Embryonic facial prominence (tissue), 1 donor: Measurements from ENCODE around the gene AADAT.
"Not testable (repeated sequence)": the region's sequence is repeated elsewhere in the genome, so short reads cannot be mapped to it uniquely, and the experiment has no call there.

ENCODE experiments used
- DNase-seq: peaks from one replicate; pipeline ENCODE4 v3.0.0-alpha.2; 2016; ENCODE audit errors: extremely low spot score

Gene AADAT

DNA sequence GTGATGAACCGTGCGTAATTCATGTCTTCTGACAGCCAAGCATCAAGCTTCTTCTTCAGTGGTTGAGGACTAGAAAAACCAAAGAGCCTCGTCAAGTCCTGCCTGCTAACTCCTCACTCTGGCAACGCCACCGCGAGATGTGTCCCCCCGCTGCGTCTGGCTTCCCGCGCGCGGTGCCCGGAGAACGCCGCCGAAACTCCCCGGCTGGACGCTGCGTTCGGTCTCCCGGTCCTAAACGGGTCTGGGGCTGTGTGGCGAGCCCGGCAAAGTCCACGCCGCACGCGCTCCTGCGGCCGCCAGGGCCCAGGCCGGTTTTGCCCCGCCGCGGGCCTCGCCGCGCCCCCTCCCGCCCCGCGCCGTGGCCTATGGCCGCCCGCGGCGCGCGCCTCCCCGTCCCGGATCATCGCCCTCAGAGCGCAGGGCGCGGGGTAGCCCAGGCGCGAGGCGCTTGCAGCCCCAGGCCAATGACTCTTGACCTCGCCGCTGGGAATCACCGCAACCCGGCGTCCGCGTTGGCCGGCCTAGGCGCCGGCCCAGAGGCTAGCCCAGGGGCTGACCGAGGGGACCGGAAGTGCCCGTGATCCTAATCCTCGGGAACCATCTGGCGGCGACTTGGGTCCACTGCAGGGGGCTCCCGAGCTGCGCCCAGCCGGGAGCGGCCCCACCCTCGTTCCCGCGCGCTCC, at the start of gene AADAT:
TSS of gene AADAT (minus strand) at position 289 of the 684 bp plus-strand sequence. CDS start at position 23, 266 bp downstream.
- peak; percentile 36 for DNase-seq

DNA sequence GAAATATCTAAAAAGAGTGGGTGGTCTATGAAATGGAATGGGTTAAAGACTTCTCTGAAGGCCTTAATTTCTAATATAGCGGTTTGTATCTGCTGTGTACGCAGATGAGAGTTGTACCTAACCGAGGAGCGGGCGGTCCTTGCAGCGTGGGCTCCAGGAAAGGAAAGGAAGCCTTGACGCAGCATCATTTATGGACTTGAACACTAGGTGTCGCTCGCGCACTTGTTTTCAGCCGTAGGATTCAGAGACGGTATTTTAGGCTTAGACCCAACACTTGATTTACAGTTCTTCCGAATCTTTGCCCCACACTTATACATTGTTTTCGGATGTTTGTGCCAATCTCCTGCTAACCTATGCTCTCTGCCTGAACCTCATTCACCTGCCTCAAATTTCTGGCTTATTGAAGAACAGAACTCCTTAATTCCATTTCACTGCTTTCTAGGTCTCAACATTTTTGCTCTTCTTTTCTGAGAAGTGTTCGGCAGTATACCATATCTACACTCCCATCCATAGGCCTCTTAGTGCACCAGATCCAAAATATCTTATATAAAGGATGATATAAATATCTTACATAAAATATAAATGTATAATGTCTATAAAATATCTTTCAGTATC, 48.9 kb upstream of the AADAT start:
- peak; percentile 80 for DNase-seq

DNA sequence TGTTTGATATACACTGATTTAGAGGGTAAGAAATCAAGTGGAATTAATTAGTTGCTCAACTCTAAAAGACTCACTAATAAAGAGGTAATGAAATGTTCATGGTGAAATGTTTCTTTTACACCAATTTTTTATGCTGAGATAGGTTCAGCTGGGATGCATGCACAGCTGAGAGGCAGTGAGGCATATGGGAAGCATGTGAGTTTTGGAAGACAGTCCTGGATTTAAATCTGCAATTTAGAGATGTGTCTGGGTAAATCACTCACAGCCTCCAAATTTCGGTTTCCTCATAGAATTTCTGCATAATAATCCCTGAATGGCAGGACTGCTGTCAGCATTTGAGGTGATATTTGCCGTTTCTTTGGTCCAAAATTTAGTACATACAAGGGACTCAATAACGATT, 48.2 kb upstream of the AADAT start:
- DNase-seq: no peak

DNA sequence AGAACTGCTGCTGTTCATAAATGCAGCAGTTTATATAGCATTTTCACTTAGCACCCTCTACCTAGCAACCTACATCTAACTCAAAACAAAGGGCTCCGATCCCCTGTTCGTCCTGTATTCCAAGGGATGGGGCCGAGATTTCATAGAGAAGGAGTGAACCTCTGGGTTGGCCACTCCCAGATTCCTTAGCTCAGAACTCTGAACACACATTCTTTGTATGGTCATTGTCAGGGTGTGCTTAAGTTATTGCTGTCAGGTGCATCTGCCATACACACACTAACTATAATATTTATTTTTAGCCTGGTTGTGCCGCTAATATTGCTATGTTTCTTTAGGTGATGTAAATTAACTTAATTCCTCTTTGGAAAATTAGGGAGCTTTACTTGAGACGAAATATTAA, 47.7 kb upstream of the AADAT start:
- DNase-seq: no peak

DNA sequence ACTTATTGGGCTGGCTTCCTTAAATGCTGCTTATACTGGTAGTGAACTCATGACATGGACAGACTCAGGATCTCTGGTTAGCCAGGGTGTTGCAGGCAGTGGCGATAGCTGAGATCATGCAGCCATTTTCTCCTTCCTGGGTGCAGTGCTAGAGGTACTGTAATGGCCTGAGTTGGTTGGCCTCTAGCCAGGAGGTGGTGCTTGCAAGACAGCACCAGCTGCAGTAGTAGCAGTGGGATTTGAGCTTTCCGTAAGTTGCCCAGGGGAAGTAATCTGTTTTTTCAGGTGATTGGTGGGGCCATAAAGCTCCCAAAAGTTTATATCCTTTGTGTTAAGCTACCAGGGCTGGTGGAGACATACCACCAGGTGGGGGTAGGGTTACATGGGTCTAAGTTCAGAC, 45.1 kb upstream of the AADAT start:
- DNase-seq: no peak

DNA sequence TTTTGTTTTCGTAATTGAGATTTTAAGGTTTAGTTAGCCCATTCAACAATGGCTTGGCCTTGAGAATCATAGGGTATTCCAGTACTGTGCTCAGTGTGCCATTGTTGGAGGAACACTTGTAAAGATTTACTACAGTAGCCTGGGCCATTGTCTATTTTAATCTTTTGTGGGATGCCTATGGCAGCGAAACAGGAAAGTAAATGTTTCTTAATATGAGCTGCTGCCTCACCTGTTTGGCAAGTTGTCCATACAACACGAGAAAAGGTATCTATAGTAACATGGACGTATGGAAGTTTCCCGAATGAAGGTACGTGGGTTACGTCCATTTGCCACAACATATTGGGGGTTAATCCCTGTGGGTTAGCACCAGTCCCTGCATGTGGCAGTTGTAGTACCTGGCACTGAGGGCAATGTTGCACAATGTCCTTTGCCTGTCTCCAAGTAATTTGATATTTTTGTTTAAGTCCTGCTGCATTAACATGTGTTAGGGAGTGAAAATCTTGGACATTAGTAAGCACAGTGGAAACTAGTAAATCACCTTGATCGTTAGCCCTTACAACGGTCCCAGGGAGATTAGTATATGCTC, 38.6 kb upstream of the AADAT start:
- DNase-seq: no peak

DNA sequence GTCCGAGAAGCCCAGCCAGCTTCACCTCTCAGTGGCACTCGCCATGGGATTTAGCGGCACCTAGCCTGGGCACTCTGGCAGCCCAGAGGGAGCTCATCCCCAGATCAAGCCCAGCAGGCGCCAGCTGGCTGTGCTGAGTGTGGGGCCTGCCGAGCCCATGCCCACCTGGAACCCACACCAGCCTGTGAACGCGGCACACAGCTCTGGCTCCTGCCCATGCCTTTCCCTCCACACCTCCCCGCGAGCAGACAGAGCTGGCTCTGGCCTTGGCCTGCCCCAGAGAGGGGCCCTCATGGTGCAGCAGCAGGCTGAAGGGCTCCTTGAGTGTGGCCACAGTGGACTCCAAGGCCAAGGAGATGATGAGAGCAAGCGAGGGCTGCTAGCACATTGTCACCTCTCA, 38.0 kb upstream of the AADAT start:
- DNase-seq: no peak

DNA sequence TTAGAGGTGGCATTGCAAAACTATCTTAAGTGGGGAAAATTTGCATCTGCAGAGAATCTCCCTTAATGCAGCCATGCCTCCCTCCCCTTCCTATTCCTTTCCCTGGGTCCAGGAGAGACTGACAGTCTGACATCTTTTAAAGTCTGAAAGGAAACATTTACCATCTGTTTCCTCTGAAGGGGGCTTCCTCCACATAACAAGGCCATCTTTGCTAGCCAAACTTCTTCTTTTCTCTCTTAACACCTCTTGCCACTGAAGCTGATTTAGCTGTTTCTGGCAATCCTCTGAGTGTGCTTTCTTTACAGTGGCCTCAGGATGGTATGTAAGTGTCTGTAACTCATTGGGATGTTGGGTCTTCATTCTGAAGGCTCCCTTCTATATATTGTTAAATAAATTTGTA, 34.6 kb upstream of the AADAT start:
- no peak for DNase-seq

DNA sequence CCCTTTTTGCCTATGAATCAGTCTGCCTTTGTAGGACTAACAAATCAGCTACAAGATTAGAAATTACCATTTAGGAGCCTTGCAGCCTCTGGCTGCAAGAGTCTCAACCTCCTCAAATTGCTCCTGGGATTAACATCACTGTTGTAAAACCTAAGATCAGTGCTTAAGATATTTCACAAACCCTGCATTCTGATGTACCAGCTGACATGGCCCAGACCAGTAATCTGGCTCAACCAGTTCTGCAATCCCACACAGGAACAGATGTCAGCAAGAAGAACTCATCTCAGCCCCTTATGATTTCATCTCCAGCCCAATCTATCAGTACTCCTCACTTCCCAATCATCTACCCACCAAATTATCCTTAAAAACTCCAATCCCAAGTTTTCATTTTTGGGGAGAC, 32.5 kb upstream of the AADAT start:
- DNase-seq: no peak

DNA sequence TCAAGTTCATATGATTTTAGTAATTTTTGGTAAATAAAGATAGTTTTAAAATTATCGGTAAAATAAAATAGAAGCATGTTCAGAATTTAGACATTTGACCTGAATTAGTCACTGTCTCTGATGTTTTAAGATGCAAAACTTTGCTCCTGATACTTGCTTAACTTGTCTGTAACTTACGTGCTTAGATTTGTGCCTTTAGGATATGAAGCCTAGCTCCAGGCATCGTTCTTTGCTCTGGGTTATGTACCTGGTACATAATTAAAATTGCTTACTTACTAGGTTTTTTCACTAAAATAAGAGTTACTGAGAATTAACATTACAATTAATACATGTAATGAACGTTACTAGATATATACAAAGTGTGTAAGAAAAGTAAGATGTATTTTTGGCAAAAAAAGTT, 24.9 kb upstream of the AADAT start:
- DNase-seq: no peak

DNA sequence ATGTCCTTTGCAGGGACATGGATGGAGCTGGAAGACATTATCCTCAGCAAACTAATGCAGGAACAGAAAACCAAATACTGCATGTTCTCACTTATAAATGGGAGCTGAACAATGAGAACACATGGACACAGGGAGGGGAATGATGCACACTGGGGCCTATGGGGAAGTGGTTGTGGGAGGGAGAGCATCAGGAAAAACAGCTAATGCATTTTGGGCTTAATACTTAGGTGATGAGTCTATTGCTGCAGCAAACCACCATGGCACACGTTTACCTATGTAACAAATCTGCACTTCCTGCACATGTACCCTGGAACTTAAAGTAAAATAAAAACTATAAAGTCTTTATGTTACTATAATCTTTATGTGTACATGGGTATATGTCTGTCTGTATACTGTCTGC, 24.4 kb upstream of the AADAT start:
- DNase-seq: not testable (repeated sequence)

DNA sequence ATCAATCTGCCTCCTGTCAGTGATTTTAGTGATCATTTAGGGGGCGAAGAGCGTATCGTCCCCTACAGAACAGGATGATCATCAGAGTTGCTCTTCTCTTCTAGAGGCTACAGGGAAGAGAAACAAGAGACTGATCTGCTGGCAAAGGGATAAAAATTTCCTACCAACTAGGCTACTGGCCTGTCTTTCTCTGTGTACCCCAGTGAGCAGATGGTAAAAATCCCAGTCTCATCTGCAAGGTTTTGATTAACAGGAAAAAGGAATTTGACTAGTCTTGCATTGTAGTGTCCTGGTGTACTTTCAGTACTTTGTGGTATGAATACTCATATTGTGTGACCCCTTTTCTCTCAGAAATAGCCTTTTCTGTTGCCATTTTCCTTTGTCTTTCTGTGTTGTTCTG, 21.8 kb upstream of the AADAT start:
- DNase-seq: no peak

DNA sequence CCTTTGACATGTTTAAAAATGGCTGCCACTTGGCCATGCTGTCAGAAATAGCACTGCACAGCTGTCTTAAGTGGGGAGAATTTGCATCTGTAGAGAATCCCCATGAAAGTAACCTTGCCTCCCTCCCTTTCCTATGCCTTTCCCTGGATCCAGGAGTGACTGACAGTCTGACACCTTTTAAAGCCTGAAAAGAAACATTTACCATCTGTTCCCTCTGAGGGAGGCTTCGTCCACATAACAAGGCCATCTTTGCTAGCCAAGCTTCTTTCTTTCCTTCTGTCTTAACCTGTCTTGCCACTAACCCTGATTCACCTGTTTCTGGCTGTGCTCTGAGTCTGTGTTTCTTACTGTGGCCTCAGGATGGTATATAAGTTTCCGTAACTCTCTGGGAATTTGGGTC, 21.3 kb upstream of the AADAT start:
- no peak for DNase-seq

DNA sequence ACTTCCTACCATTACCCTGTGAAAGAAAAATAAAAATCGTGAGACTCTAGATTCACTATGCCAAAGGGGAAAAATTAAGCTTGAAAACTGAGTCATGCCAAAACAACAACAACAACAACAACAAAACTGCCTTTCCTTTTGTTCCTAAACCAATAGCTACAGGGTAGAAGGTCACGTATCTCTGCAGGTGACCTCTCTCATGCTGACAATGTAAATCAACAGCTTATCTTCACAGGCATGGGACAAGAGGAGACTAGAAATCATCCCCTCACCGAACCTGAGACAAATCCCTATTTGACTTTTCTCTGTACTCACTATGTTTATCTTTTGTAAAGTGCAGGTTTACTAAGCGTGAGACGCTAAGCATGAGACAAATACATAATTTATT, 20.5 kb upstream of the AADAT start:
- DNase-seq: no peak

DNA sequence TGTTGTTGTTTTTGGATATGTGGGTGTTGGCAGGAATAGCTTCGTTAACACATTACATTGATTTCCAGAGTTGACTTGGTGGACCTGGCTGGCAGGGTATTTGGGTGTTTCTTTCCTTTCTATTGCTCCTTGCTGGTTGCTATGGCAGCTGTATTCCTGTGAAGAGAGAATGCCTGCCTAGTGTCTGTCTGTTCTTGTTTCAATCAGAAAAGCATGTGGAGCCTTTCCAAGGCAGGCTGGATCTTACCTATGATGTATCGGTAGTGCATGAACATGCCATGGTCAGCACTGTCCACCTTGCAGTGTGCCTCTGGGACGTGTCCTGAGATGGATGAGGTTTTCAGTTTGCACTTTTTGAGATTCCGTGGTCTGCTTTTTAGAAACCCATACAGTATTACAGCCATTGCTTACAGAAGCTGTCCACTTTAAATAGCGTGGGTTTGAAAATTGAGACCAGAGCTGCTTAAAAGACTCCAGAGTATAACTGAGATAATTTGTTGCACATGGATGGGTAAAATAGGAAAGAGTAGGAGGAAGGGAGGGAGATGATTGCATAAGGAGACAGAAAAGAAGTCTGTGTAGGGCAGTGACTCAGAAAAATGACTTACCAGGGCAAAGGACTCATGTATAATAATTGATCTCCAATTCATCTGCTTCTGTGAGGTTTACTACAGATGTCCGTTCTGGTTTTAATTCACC, 20.0 kb upstream of the AADAT start:
- DNase-seq: peak; percentile 62

DNA sequence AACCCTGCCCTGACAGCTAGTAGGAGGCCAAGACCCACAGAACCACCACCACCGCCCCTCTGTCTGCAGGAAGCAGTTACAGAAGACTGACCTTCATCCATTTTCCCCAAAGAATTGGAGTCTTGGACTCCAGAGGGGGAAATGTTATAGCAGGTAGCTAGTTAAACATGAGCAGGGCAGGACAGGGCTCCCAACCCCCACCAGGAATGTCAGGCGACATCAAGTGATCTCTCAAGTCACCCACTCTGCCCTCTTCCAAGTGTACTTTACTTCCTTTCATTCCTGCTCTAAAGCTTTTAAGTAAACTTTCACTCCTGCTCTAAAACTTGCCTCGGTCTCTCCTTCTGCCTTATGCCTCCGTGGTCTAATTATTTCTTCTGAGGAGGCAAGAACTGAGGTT, 17.1 kb upstream of the AADAT start:
- no peak for DNase-seq

DNA sequence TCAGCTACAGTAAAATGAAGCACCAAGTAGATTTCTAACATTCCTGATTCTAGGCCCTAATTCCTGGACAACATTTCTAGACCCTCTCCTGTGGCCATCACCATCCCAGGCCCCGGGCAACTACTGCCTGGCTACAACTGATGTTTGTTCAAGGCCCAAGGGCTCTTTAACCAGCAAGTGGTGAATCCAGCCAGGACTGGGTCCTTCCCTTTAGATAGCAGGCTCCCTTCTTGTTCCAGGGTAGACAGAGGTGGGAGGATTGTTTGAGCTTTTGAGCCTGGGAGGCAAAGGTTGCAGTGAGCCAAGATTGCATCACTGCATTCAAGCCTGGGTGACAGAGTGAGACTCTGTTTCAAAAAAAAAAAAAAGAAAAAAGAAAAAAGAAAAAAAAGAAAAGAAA, 12.7 kb upstream of the AADAT start:
- DNase-seq: no peak

DNA sequence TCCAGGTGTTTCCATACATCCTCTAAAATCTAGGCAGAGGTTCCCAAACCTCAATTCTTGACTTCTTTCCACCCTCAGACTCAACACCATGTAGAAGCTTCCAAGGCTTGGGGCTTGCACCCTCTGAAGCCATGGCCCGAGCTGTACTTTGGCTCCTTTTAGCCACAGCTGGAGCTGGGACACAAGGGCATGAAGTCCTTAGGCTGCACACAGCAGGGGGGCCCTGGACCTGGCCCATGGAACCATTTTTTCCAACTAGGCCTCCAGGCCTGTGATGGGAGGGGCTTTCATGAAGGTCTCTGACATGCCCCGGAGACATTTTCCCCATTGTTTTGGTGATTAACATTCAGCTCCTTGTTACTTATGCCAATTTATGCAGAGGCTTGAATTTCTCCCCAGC, 8.4 kb upstream of the AADAT start:
- not testable (repeated sequence) for DNase-seq

DNA sequence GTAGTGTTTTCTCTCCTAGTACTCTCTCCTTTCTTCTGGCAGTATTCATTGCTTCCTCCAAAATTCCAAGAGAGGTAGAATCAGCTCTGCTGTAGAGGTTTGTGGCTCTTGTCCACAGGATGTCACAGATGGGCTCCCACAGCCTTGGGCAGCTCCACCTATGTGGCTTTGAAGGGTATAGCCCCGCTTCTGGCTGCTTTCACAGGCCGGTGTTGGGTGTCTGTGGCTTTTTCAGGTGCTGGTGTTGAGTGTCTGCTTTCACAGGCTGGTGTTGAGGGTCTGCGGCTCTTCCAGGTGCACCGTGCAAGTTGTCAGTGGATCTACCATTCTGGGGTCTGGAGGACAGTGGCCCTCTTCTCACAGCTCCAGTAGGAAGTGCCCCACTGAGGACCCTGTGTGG, 7.9 kb upstream of the AADAT start:
- no peak for DNase-seq

DNA sequence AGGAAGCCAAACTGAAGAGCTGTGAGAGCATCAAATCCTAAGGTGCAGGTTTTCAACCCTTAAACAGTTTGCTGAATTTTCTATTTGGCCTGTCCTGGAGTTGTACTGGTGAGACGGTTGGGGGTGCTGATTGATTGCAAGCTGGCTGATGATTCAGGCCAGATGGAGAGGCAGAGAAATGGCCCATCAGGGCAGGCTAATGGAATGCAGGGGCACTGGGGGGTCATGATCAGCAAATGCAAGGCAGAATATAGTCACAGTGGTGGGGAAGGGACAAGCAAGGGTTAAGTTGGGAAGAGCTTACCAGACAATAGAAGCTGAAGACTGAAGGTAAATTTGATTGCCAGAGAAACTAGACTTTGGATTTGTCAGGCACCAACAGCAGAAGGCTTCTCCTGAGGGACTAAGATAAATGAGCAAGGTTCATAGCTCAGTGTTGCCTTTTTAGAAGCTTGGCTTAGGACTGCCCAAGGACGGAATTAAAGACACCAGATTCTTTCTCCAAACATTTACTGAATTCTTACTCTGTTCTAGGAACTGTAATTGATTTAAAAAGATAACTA, 4.3 kb upstream of the AADAT start:
- DNase-seq: no peak

DNA sequence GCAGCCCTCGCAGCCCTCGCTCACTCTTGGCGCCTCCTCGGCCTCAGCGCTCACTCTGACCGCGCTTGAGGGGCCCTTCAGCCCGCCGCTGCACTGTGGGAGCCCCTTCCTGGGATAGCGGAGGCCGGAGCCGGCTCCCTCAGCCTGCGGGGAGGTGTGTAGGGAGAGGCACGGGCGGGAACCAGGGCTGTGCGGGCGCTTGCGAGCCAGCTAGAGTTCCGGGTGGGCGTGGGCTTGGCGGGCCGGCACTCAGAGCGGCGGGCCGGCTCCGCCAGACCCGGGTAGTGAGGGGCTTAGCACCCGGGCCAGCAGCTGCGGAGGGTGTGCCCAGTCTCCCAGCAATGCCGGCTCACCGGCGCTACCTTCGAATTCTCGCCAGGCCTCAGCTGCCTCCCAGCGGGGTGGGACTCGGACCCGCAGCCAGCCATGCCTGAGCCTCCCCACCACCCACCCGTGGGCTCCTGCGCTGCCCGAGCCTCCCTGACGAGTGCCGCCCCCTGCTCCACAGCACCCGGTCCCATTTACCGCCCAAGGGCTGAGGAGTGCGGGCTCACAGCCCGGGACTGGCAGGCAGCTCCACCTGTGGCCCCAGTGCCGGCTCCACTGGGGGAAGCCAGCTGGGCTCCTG, 1.4 kb upstream of the AADAT start:
- no peak for DNase-seq
